NB4 (cell line): ENCODE data around the gene THAP10.

ENCODE experiments used
- DNase-seq: peaks from one replicate; pipeline ENCODE4 v3.0.0; 2010; ENCODE audit warnings: low read depth
- H3K4me3 ChIP-seq: one replicate; pipeline ENCODE4 v1.5.1; 2011; ENCODE audit warnings: mild to moderate bottlenecking, low read depth, low read length, moderate library complexity
- CTCF ChIP-seq: IDR thresholded peaks from one replicate; pipeline ENCODE4 v1.5.1; 2012; ENCODE audit warnings: low read depth, low read length
- MAX ChIP-seq: IDR thresholded peaks from 2 replicates; pipeline ENCODE4 v1.6.1; 2011; ENCODE audit warnings: low read depth, low read length
- MYC ChIP-seq: IDR thresholded peaks from 2 replicates; pipeline ENCODE4 v1.6.1; 2011; ENCODE audit warnings: low read depth, low read length
- POLR2A ChIP-seq: IDR thresholded peaks from 2 replicates; pipeline ENCODE4 v1.6.1; 2011; ENCODE audit warnings: mild to moderate bottlenecking; ENCODE audit not compliant: insufficient read length; ENCODE audit errors: extremely low read depth

THAP10 gene

DNA sequence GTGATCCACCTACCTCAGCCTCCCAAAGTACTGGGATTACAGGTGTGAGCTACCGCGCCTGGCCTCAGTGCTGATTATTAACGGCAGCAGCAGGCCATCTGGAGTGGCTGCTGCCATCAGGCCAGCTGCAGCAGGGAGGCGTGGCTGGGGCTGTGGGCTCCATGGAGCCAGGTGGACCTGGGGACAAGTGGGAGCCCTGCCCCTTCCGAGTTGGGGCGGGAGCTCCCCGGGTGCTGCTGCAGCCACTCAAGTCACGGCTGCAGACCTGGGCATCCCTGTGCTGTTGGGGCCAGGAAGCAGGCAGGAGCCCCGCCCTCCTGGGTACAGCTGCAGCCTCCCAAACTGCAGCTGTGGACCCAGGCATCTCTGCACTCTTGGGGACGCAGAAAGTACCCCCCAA lies 24.3 kb upstream of the THAP10 start:
- no peak for DNase-seq
- TF ChIP-seq POLR2A, result no peak
- H3K4me3 ChIP-seq, result no peak overlapping the region

DNA sequence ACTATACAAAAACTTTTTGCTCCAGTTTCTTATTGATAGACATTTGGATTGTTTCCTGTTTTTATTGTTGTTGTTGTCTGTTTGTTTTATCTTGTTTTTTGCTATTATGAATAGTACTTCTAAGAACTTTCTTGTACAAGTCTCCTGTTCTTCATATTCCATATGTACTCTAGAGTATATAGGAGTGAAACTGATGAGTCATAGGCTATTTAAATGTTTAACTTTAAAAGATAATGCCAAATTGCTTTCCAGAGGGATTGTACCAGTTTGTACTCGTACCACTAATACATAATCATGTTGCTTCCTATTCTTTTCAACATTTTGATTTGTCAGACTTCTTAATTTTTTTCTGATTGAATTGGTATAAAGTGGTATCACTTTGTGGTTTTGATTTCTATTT lies 20.0 kb upstream of the THAP10 start:
- H3K4me3 ChIP-seq, result no peak overlapping the region
- TF ChIP-seq POLR2A (no peak), MAX (no peak), CTCF (no peak), MYC (no peak)
- DNase-seq, result no peak

GRCh38 chr15:70910958-70911357 lies 18.7 kb upstream of the THAP10 start:
- H3K4me3 ChIP-seq, result no peak overlapping the region
- DNase-seq, result no peak
- TF ChIP-seq POLR2A (no peak), MYC (no peak), MAX (no peak), CTCF (no peak)

DNA sequence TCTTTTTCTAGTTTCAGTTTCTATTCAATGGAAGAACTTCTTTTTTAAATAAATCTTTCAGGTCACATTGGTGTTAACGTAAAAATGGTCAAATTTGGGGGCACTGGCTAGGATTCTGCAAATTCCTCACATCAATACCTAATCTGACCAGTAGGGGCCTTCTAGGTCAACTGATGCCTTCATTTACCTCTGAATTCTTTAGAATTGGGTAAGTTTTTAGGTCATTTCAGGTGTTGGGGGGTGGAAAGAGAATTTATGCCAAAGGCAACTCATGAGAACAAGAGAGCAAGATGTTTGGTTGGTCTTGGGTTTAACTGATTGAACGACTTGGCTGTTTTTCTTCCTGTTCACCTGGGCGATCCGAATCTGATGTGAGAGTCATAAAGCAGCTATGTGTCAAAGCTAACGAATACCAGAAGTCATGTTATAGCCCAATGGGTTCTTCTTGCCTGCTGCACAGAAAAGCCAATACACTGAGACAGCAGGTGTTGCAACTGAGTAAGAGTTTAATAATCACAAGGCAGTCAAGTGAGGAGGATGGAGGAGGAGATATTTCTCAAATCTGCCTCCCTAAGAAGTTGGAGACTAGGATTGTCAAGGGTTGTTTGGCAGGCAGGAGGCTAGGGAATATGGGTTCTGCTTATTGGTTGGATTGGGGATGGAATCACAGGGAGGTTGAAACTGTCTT lies 15.7 kb upstream of the THAP10 start:
- TF ChIP-seq POLR2A (no peak), CTCF (peak; percentile 42)
- DNase-seq, result no peak
- no peak overlapping the region for H3K4me3 ChIP-seq

DNA sequence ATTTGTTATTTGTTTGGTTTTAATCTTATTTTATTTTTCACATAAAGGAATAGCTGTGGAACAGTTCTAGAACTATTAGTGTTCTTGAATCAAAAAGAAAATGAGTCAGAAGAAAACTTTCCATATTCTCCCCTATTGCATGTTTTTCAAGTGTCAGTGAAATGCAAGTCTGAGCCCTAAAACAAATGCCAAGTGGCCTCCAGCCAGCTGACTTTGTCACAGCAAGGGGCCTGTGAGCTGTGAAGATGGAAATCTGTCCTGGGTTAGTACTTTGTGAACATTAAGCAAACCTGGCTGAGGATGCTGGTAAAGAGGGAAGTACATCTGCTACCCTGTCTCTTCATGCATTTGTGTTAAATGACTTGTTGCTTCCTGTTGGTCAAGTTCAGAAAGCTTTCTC lies 14.6 kb upstream of the THAP10 start:
- no peak for DNase-seq
- no peak overlapping the region for H3K4me3 ChIP-seq
- no peak for TF ChIP-seq MYC
- TF ChIP-seq MAX, result no peak
- no peak for TF ChIP-seq POLR2A
- TF ChIP-seq CTCF, result no peak

DNA sequence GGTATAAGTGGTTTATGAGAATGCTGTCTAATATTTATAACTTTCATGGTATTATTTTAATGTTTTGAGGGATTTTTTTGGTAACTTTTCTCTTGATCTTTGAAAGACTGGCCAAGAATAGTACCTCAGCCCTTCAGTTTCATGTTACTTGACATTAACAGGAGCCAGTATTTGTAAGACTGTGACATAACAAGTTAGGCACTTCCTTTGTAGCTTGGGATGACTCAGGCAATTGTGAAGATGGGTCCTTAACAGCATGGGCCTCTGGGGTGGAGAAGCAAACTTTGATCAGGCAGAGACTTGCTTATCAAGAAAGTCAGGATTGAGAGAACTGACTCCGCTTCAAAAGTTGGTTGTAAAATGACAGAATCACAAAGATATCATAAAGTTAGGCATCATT lies 9.9 kb upstream of the THAP10 start:
- peak; percentile 10 for DNase-seq
- H3K4me3 ChIP-seq, result no peak overlapping the region
- TF ChIP-seq POLR2A, result no peak

DNA sequence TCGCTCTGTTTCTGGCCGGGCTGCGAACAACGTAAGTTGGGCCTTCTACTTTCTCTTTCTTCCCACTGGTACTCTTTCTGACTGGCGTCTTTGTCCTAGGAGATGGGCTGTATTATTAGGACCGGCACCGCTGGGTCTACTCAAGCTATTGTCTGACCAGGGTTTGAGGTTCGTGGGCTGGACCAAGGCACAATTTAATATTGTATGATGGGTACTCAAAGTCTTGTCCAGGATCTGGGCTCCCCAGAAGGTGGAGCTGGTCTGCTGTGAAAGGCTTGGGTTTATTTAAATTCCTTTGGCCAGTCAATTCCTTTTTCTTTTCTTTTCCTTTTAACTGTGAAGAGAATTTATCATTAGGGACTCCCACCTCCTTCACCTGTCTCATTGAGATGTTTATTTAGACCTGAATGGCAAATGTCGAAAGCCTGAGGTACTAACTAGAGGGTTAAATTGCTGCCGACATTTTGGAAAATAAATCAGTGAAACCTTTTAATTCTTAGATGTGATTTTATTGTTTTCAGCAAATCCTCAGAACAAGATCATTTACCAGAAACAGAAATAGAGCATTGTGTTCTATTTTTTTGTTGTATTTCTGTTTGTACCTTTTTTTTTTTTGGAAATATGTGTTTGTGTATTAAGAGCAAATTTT lies 803 bp upstream of the THAP10 start:
- peak; percentile 54 for DNase-seq
- TF ChIP-seq MYC (no peak), POLR2A (no peak), MAX (no peak), CTCF (peak; percentile 17)
- H3K4me3 ChIP-seq, result peak overlapping the region; percentile 84
